Measurements from ENCODE around the gene WDR72. TPM values are rescaled to one million over a fixed set of nuclear protein-coding genes. Genes with fewer than 3 reads are reported as not detected.
A peak's percentile ranks its signal among the peaks of the same experiment; 100 is the strongest.

The WDR72 gene
- total and polyA plus RNA-seq, 2 of the 13 experiments (the other 11 are each of a cell fraction or from before 2014, with no cell fraction given), result 0.21 to 0.60 TPM

DNA sequence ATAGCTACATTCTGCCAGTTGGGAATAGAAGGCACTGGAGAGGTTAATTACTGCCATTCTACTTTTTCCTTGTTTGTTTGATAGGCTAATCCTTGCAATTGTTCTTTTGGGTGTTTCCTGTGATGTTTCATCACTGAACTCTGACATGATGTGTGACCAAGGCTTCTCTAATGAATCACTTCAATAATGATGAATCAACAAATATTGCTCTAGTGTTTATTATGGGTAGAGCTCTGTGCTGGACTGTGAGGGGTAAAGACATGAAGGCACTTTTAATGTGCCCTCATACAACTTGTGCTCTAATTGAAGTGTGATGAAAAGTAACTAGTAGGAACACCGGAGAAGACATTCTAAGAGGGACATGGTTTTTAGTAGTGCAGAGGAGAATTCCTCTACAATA is 233.6 kb downstream of the WDR72 start:
- CTCF ChIA-PET (ENCODE audit: low intra/inter-chr PET ratio, low total read pairs), result no interaction called here
- intact Hi-C loops (cut with micrococcal nuclease; ENCODE audit: unreplicated experiment) (loop anchor here (10.0 kb wide), 1 partner anchor 141 kb away; no protein-coding TSS in a partner anchor), in situ Hi-C loops (cut with HindIII; ENCODE audit: extremely low pct_ligation_motif_present, low pct_unique_long_range_greater_than_20kb) (no loop called here)
- DNase-seq (ENCODE audit: low spot score) (no peak), FAIRE-seq (no peak), ATAC-seq (no peak)
- Histone ChIP-seq H3K27me3 (ENCODE audit: control insufficient read depth in 1 of 2, insufficient read depth in 2 of 2, low read length in 2 of 2) (no peaks in the 10 kb centered on the region), H3K36me3 (replicated peaks in 1 of 2; ENCODE audit: control insufficient read depth in 1 of 2, insufficient read depth in 2 of 2, low read length in 2 of 2) (no peaks in the 10 kb centered on the region), H3K4me2 (ENCODE audit: low read depth, low read length) (no peak overlapping the region), H3K4me1 (ENCODE audit: insufficient read depth, low read length) (peaks cover 30% of the 10 kb centered on the region), H3K79me2 (ENCODE audit: insufficient read depth, low read length) (no peaks in the 10 kb centered on the region), H3K27ac (ENCODE audit: extremely low read length, insufficient read depth, low read length) (no peak overlapping the region), H3K9ac (ENCODE audit: insufficient read depth, low read depth, low read length) (no peak overlapping the region), H3K4me3 (replicated peaks in 1 of 3; ENCODE audit: insufficient read depth in 1 of 3, low read depth in 2 of 3, low read length in 3 of 3) (no peak overlapping the region), H4K20me1 (ENCODE audit: insufficient read depth, low read length) (no peaks in the 10 kb centered on the region), H2AFZ (ENCODE audit: low read length) (no peak overlapping the region), H3K9me3 (ENCODE audit: low read length) (no peaks in the 10 kb centered on the region)
- BruUV-seq (replicated peaks), result no TSS peak
- TF ChIP-seq, protein P1, sequence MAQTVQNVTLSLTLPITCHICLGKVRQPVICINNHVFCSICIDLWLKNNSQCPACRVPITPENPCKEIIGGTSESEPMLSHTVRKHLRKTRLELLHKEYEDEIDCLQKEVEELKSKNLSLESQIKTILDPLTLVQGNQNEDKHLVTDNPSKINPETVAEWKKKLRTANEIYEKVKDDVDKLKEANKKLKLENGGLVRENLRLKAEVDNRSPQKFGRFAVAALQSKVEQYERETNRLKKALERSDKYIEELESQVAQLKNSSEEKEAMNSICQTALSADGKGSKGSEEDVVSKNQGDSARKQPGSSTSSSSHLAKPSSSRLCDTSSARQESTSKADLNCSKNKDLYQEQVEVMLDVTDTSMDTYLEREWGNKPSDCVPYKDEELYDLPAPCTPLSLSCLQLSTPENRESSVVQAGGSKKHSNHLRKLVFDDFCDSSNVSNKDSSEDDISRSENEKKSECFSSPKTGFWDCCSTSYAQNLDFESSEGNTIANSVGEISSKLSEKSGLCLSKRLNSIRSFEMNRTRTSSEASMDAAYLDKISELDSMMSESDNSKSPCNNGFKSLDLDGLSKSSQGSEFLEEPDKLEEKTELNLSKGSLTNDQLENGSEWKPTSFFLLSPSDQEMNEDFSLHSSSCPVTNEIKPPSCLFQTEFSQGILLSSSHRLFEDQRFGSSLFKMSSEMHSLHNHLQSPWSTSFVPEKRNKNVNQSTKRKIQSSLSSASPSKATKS (CRISPR knock-in tag; IDR thresholded peaks at IDR 0.05), result no peak
- TF ChIP-seq MAFK (conservative IDR thresholded peaks at IDR 0.05 in 1 of 2, IDR thresholded peaks at IDR 0.05 in 1 of 2; ENCODE audit: low read length in 2 of 2) (peak; percentile 78 to 81), MAFF (IDR thresholded peaks at IDR 0.05; ENCODE audit: low read depth, low read length) (peak; percentile 75), ZNF143 (CRISPR knock-in tag; IDR thresholded peaks at IDR 0.05) (no peak)
- TF ChIP-seq, protein P2, sequence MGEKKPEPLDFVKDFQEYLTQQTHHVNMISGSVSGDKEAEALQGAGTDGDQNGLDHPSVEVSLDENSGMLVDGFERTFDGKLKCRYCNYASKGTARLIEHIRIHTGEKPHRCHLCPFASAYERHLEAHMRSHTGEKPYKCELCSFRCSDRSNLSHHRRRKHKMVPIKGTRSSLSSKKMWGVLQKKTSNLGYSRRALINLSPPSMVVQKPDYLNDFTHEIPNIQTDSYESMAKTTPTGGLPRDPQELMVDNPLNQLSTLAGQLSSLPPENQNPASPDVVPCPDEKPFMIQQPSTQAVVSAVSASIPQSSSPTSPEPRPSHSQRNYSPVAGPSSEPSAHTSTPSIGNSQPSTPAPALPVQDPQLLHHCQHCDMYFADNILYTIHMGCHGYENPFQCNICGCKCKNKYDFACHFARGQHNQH (CRISPR knock-in tag; IDR thresholded peaks at IDR 0.05), result no peak
- POLR2A ChIA-PET, result no interaction called here
- 0% methylated on average over 1 of the region's 1 CpG for WGBS (ENCODE audit: low lambda C conversion rate)

DNA sequence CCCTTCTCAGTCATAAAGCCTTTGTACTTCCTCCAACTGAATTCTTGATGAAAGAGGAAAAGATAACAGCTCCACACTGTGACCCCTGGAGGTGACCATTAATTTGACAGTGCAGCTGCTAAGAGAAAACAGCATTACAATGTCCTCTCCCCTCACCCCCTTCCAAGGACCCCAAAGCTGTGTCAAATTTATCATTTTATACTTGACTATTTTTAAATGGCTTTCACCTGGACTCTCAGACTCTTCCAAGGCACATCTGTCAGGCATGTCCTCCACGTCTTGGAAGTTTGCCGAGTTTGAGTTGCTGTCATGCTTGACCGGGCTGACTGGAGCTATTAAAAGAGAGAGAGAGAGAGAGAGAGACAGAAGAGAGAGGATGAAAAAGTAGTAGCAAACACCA is 236.5 kb downstream of the WDR72 start:
- FAIRE-seq, result no peak
- intact Hi-C loops (cut with micrococcal nuclease; ENCODE audit: unreplicated experiment) (loop anchor here (10.0 kb wide), 1 partner anchor 138 kb away; no protein-coding TSS in a partner anchor), in situ Hi-C loops (cut with HindIII; ENCODE audit: extremely low pct_ligation_motif_present, low pct_unique_long_range_greater_than_20kb) (no loop called here)
- 83% methylated on average over 3 of the region's 3 CpGs for WGBS (ENCODE audit: low lambda C conversion rate)
- DNase-seq (ENCODE audit: low spot score), result no peak
- ChIA-PET CTCF (ENCODE audit: low intra/inter-chr PET ratio, low total read pairs) (no interaction called here), POLR2A (no interaction called here)
- Histone ChIP-seq H3K4me1 (ENCODE audit: insufficient read depth, low read length) (peaks cover 34% of the 10 kb centered on the region), H3K9ac (ENCODE audit: insufficient read depth, low read depth, low read length) (no peak overlapping the region), H3K79me2 (ENCODE audit: insufficient read depth, low read length) (no peaks in the 10 kb centered on the region), H2AFZ (ENCODE audit: low read length) (no peak overlapping the region), H3K27ac (ENCODE audit: extremely low read length, insufficient read depth, low read length) (no peak overlapping the region), H3K36me3 (replicated peaks in 1 of 2; ENCODE audit: control insufficient read depth in 1 of 2, insufficient read depth in 2 of 2, low read length in 2 of 2) (no peaks in the 10 kb centered on the region), H3K4me2 (ENCODE audit: low read depth, low read length) (no peak overlapping the region), H3K27me3 (ENCODE audit: control insufficient read depth in 1 of 2, insufficient read depth in 2 of 2, low read length in 2 of 2) (no peaks in the 10 kb centered on the region), H4K20me1 (ENCODE audit: insufficient read depth, low read length) (no peaks in the 10 kb centered on the region), H3K9me3 (ENCODE audit: low read length) (no peaks in the 10 kb centered on the region), H3K4me3 (replicated peaks in 1 of 3; ENCODE audit: insufficient read depth in 1 of 3, low read depth in 2 of 3, low read length in 3 of 3) (no peak overlapping the region)
- no TSS peak for BruUV-seq (replicated peaks)
- TF ChIP-seq, protein P3, sequence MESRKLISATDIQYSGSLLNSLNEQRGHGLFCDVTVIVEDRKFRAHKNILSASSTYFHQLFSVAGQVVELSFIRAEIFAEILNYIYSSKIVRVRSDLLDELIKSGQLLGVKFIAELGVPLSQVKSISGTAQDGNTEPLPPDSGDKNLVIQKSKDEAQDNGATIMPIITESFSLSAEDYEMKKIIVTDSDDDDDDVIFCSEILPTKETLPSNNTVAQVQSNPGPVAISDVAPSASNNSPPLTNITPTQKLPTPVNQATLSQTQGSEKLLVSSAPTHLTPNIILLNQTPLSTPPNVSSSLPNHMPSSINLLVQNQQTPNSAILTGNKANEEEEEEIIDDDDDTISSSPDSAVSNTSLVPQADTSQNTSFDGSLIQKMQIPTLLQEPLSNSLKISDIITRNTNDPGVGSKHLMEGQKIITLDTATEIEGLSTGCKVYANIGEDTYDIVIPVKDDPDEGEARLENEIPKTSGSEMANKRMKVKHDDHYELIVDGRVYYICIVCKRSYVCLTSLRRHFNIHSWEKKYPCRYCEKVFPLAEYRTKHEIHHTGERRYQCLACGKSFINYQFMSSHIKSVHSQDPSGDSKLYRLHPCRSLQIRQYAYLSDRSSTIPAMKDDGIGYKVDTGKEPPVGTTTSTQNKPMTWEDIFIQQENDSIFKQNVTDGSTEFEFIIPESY (CRISPR knock-in tag; IDR thresholded peaks at IDR 0.05), result no peak
- TF ChIP-seq SMC3 (IDR thresholded peaks at IDR 0.05; ENCODE audit: low read length) (0 out of 2 replicates have a peak, but pooled peaks have one; percentile 5), TSC22D2 (CRISPR knock-in tag; IDR thresholded peaks at IDR 0.05; ENCODE audit: borderline replicate concordance) (no peak), ZNF17 (CRISPR knock-in tag; IDR thresholded peaks at IDR 0.05) (no peak)
- ATAC-seq, result no peak

All from HepG2 (cell line).